HCT116 (cell line): ENCODE data around the gene MBOAT1. TPM values are rescaled to one million over a fixed set of nuclear protein-coding genes. Genes with fewer than 3 reads are reported as not detected.

Experiments
- ATAC-seq: fragments of 200-7000 bp; cut with Tn5 transposase; 2 replicates; pipeline ENCODE4 v1.9.1; 2020; ENCODE audit warnings: mild to moderate bottlenecking, moderate library complexity
- BruUV-seq: library from RNA; stranded (reverse); fragments of 400-500 nt; replicated peaks from 2 replicates; lab custom pipeline; 2021; lab: Mats Ljungman, UMichigan
- CTCF ChIA-PET: fragments of 300-600 bp; sonication (Branson Sonifier 250); formaldehyde crosslinking; loops from one replicate; lab custom pipeline; 2021; ENCODE audit warnings: antibody characterized with exemption; lab: Charles Lee
- POLR2A ChIA-PET: fragments of 300-600, 350-600 bp; sonication (Branson Sonifier 250); formaldehyde crosslinking; loops from one replicate; lab custom pipeline; 2021; ENCODE audit warnings: antibody characterized with exemption; lab: Charles Lee
- RAD21 ChIA-PET, 2 experiments: fragments of 300-600 bp; sonication (Branson Sonifier 250); formaldehyde crosslinking; loops; one replicate each; lab custom pipeline; 2023; ENCODE audit warnings: low total read pairs in 2 of 2; ENCODE audit not compliant: uncharacterized antibody in 2 of 2, unreplicated experiment in 2 of 2, low non-redundant PET in 1 of 2; lab: Charles Lee
- DNase-seq: peaks from one replicate; pipeline ENCODE4 v3.0.0-alpha.2; 2010; ENCODE audit warnings: low read depth, low spot score
- H2AFZ ChIP-seq: fragments of 200-600 bp; shearing (Covaris generic), sonication (generic); 2 replicates; pipeline ENCODE4 v1.6.1; 2017; ENCODE audit warnings: low read depth, mixed run types, mixed read lengths, antibody characterized with exemption, low read length; ENCODE audit not compliant: poor library complexity, severe bottlenecking
- H3K27ac ChIP-seq: 2 replicates; pipeline ENCODE4 v1.5.1; 2012; ENCODE audit warnings: low read depth, low read length
- H3K27me3 ChIP-seq: fragments of 200-600 bp; sonication (generic); 2 replicates; pipeline ENCODE4 v1.6.1; 2016; ENCODE audit warnings: mixed run types, low read length, mixed read lengths; ENCODE audit not compliant: insufficient read depth
- H3K36me3 ChIP-seq, 2 experiments: fragments of 200-500 bp in 1 of 2; fragments of 200-600 bp in 1 of 2; sonication (Bioruptor generic) in 1 of 2; sonication (generic) in 1 of 2; 2 replicates each; pipeline versions ENCODE4 v1.5.1 to v1.6.1; 2014 to 2016; ENCODE audit warnings: low read length in 2 of 2, inconsistent platforms in 1 of 2, mixed read lengths in 1 of 2, mixed run types in 1 of 2; ENCODE audit not compliant: insufficient read depth in 2 of 2, control insufficient read depth in 1 of 2
- H3K4me1 ChIP-seq, 2 experiments: fragments of 200-600 bp in 1 of 2; sonication (generic) in 1 of 2; 2 replicates each; pipeline versions ENCODE4 v1.5.1 to v1.6.1; 2012 to 2017; ENCODE audit warnings: low read length in 2 of 2, inconsistent platforms in 1 of 2, mild to moderate bottlenecking in 1 of 2, mixed read lengths in 1 of 2, mixed run types in 1 of 2, moderate library complexity in 1 of 2; ENCODE audit not compliant: insufficient read depth in 2 of 2, control insufficient read depth in 1 of 2
- H3K4me2 ChIP-seq: fragments of 200-600 bp; sonication (generic); 2 replicates; pipeline ENCODE4 v1.6.1; 2017; ENCODE audit warnings: mixed run types, low read length, mixed read lengths
- H3K4me3 ChIP-seq, 2 experiments: fragments of 200-600 bp in 1 of 2; sonication (generic) in 1 of 2; replicated peaks in 1 of 2; 2 replicates each; pipeline ENCODE4 v1.5.1; 2011 to 2016; ENCODE audit warnings: low read length in 2 of 2, control low read depth in 1 of 2, low read depth in 1 of 2, mild to moderate bottlenecking in 1 of 2, mixed read lengths in 1 of 2, mixed run types in 1 of 2
- H3K79me2 ChIP-seq: fragments of 200-600 bp; sonication (generic); 2 replicates; pipeline ENCODE4 v1.6.1; 2017; ENCODE audit warnings: mild to moderate bottlenecking, mixed run types, low read length, moderate library complexity, mixed read lengths; ENCODE audit not compliant: insufficient read depth
- H3K9ac ChIP-seq: fragments of 200-600 bp; sonication (generic); 2 replicates; pipeline ENCODE4 v1.6.1; 2016; ENCODE audit warnings: low read length, mixed read lengths
- H3K9me2 ChIP-seq: fragments of 200-600 bp; sonication (generic), shearing (Covaris generic); 2 replicates; pipeline ENCODE4 v1.6.1; 2017; ENCODE audit warnings: mixed run types, mild to moderate bottlenecking, moderate library complexity; ENCODE audit not compliant: insufficient read depth
- H3K9me3 ChIP-seq, 2 experiments: fragments of 200-500 bp in 1 of 2; fragments of 200-600 bp in 1 of 2; sonication (Bioruptor generic) in 1 of 2; sonication (generic) in 1 of 2; 2 replicates each; pipeline ENCODE4 v1.6.1; 2014 to 2017; ENCODE audit warnings: low read length in 2 of 2, mixed read lengths in 2 of 2, inconsistent platforms in 1 of 2, low read depth in 1 of 2, mild to moderate bottlenecking in 1 of 2, mixed run types in 1 of 2, moderate library complexity in 1 of 2; ENCODE audit not compliant: control insufficient read depth in 1 of 2, insufficient read depth in 1 of 2
- H4K20me1 ChIP-seq: fragments of 200-600 bp; sonication (generic), shearing (Covaris generic); 2 replicates; pipeline ENCODE4 v1.6.1; 2017; ENCODE audit warnings: mixed run types, mild to moderate bottlenecking, moderate library complexity; ENCODE audit not compliant: insufficient read depth
- EGR1 ChIP-seq: IDR thresholded peaks from 2 replicates; pipeline ENCODE4 v1.6.1; 2012; ENCODE audit warnings: low read depth
- ELF1 ChIP-seq: IDR thresholded peaks from 2 replicates; pipeline ENCODE4 v1.6.1; 2012; ENCODE audit warnings: low read depth, borderline replicate concordance
- EZH2 ChIP-seq: fragments of 200-600 bp; sonication (generic); IDR thresholded peaks from 2 replicates; pipeline ENCODE4 v1.6.1; 2017; ENCODE audit warnings: antibody characterized with exemption, mixed run types
- FOSL1 ChIP-seq: IDR thresholded peaks from 2 replicates; pipeline ENCODE4 v1.6.1; 2012; ENCODE audit warnings: low read depth
- JUND ChIP-seq: IDR thresholded peaks from 2 replicates; pipeline ENCODE4 v1.6.1; 2012
- POLR2A ChIP-seq: IDR thresholded peaks from 2 replicates; pipeline ENCODE4 v1.7.0; 2011; ENCODE audit warnings: borderline replicate concordance; ENCODE audit not compliant: insufficient read depth, insufficient read length; ENCODE audit errors: extremely low read depth
- POLR2AphosphoS5 ChIP-seq: IDR thresholded peaks from 2 replicates; pipeline ENCODE4 v1.6.1; 2011; ENCODE audit warnings: mild to moderate bottlenecking, low read depth, low read length, moderate library complexity
- SP1 ChIP-seq: IDR thresholded peaks from 2 replicates; pipeline ENCODE4 v1.6.1; 2012; ENCODE audit warnings: low read depth
- SRF ChIP-seq: IDR thresholded peaks from 2 replicates; pipeline ENCODE4 v1.6.1; 2012; ENCODE audit warnings: low read depth
- TCF7L2 ChIP-seq: IDR thresholded peaks from 2 replicates; pipeline ENCODE4 v1.7.0; 2011; ENCODE audit warnings: borderline replicate concordance, inconsistent platforms; ENCODE audit not compliant: insufficient read depth, insufficient read length; ENCODE audit errors: extremely low read depth
- ZFX ChIP-seq: fragments of 450-650 bp; IDR thresholded peaks from 2 replicates; pipeline ENCODE4 v1.6.1; 2017
- intact Hi-C: fragments of 100-400 bp; cut with micrococcal nuclease; formaldehyde crosslinking; loops from 2 replicates; pipeline ENCODE4 v1.10.0; 2022
- total RNA-seq: library from RNA; stranded (reverse); gene quantifications from one replicate; pipeline ENCODE4 v1.2.1, GENCODE V29; 2021; ENCODE audit not compliant: unreplicated experiment
- TF ChIP-seq, protein P1 (sequence below): IDR thresholded peaks from 2 replicates; pipeline ENCODE4 v1.6.1; 2012
- TF ChIP-seq, protein P2 (sequence below): IDR thresholded peaks from 2 replicates; pipeline ENCODE4 v1.6.1; 2011; ENCODE audit warnings: mild to moderate bottlenecking, low read length, moderate library complexity; ENCODE audit not compliant: insufficient replicate concordance; ENCODE audit errors: extremely low read depth
- TF ChIP-seq, protein P3 (sequence below): IDR thresholded peaks from 2 replicates; pipeline ENCODE4 v1.6.1; 2012; ENCODE audit warnings: low read depth
- TF ChIP-seq, protein P4 (sequence below): IDR thresholded peaks from 2 replicates; pipeline ENCODE4 v1.6.1; 2012
- TF ChIP-seq, protein P5 (sequence below), 3 experiments: fragments of 200-600 bp in 1 of 3; sonication (generic) in 1 of 3; IDR thresholded peaks in 2 of 3; conservative IDR thresholded peaks in 1 of 3; 2 replicates each; pipeline ENCODE4 v1.5.1; 2012 to 2017; ENCODE audit warnings: low read depth in 2 of 3, low read length in 2 of 3, antibody characterized with exemption in 1 of 3, borderline replicate concordance in 1 of 3, control low read depth in 1 of 3, mild to moderate bottlenecking in 1 of 3, mixed read lengths in 1 of 3, mixed run types in 1 of 3, moderate library complexity in 1 of 3; ENCODE audit not compliant: insufficient read depth in 1 of 3

Gene MBOAT1
- total RNA-seq, 1 experiment from 2014 or later: 11.7 TPM

DNA sequence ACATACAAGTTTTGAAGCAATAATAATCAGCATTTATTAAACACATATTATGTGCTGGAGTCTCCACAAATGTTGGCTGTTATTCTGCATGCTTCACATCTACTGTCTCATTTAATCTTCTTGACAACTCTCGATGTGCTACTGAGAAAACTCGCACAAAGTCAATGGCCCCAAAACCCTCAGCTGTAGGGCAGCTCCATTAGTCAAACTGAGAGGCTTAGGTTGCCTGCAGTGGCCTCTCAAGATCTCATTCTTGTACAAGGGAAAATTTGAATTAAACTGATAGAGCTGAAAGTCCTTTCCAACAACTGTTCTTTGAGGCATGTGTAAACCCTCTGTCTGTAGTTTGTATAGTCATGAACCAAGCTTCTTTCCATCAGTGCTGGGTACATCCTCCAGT, 49.8 kb downstream of the MBOAT1 start:
- RAD21 ChIA-PET: no interaction called here
- Histone ChIP-seq H3K4me3 (no peak overlapping the region), H3K9ac (no peak overlapping the region), H3K9me3 (no peaks in the 10 kb centered on the region), H3K36me3 (no peaks in the 10 kb centered on the region), H3K9me2 (no peaks in the 10 kb centered on the region), H3K79me2 (0 out of 2 replicates have a peak, but pooled peaks cover 4% of the 10 kb centered on the region), H3K4me2 (no peak overlapping the region), H3K27ac (no peak overlapping the region), H3K4me1 (peaks cover 0 to under 1% of the 10 kb centered on the region in 2 experiments; a peak in 1 of 4 replicates), H3K27me3 (no peaks in the 10 kb centered on the region), H2AFZ (no peak overlapping the region), H4K20me1 (no peaks in the 10 kb centered on the region)
- BruUV-seq: no TSS peak
- TF ChIP-seq JUND (no peak), FOSL1 (no peak), TCF7L2 (no peak), SRF (no peak), EGR1 (no peak), ELF1 (no peak), POLR2AphosphoS5 (no peak), ZFX (no peak), POLR2A (no peak), EZH2 (no peak), SP1 (no peak)
- TF ChIP-seq, protein P1, sequence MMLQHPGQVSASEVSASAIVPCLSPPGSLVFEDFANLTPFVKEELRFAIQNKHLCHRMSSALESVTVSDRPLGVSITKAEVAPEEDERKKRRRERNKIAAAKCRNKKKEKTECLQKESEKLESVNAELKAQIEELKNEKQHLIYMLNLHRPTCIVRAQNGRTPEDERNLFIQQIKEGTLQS: no peak
- TF ChIP-seq, protein P2, sequence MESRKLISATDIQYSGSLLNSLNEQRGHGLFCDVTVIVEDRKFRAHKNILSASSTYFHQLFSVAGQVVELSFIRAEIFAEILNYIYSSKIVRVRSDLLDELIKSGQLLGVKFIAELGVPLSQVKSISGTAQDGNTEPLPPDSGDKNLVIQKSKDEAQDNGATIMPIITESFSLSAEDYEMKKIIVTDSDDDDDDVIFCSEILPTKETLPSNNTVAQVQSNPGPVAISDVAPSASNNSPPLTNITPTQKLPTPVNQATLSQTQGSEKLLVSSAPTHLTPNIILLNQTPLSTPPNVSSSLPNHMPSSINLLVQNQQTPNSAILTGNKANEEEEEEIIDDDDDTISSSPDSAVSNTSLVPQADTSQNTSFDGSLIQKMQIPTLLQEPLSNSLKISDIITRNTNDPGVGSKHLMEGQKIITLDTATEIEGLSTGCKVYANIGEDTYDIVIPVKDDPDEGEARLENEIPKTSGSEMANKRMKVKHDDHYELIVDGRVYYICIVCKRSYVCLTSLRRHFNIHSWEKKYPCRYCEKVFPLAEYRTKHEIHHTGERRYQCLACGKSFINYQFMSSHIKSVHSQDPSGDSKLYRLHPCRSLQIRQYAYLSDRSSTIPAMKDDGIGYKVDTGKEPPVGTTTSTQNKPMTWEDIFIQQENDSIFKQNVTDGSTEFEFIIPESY: no peak
- TF ChIP-seq, protein P3, sequence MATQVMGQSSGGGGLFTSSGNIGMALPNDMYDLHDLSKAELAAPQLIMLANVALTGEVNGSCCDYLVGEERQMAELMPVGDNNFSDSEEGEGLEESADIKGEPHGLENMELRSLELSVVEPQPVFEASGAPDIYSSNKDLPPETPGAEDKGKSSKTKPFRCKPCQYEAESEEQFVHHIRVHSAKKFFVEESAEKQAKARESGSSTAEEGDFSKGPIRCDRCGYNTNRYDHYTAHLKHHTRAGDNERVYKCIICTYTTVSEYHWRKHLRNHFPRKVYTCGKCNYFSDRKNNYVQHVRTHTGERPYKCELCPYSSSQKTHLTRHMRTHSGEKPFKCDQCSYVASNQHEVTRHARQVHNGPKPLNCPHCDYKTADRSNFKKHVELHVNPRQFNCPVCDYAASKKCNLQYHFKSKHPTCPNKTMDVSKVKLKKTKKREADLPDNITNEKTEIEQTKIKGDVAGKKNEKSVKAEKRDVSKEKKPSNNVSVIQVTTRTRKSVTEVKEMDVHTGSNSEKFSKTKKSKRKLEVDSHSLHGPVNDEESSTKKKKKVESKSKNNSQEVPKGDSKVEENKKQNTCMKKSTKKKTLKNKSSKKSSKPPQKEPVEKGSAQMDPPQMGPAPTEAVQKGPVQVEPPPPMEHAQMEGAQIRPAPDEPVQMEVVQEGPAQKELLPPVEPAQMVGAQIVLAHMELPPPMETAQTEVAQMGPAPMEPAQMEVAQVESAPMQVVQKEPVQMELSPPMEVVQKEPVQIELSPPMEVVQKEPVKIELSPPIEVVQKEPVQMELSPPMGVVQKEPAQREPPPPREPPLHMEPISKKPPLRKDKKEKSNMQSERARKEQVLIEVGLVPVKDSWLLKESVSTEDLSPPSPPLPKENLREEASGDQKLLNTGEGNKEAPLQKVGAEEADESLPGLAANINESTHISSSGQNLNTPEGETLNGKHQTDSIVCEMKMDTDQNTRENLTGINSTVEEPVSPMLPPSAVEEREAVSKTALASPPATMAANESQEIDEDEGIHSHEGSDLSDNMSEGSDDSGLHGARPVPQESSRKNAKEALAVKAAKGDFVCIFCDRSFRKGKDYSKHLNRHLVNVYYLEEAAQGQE: no peak
- TF ChIP-seq, protein P4, sequence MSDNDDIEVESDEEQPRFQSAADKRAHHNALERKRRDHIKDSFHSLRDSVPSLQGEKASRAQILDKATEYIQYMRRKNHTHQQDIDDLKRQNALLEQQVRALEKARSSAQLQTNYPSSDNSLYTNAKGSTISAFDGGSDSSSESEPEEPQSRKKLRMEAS: no peak
- TF ChIP-seq, protein P5, sequence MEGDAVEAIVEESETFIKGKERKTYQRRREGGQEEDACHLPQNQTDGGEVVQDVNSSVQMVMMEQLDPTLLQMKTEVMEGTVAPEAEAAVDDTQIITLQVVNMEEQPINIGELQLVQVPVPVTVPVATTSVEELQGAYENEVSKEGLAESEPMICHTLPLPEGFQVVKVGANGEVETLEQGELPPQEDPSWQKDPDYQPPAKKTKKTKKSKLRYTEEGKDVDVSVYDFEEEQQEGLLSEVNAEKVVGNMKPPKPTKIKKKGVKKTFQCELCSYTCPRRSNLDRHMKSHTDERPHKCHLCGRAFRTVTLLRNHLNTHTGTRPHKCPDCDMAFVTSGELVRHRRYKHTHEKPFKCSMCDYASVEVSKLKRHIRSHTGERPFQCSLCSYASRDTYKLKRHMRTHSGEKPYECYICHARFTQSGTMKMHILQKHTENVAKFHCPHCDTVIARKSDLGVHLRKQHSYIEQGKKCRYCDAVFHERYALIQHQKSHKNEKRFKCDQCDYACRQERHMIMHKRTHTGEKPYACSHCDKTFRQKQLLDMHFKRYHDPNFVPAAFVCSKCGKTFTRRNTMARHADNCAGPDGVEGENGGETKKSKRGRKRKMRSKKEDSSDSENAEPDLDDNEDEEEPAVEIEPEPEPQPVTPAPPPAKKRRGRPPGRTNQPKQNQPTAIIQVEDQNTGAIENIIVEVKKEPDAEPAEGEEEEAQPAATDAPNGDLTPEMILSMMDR (IDR thresholded peaks at IDR 0.05 in 2 of 3, conservative IDR thresholded peaks at IDR 0.05 in 1 of 3; ENCODE audit: borderline replicate concordance in 1 of 3, insufficient read depth in 1 of 3, low read depth in 2 of 3, low read length in 2 of 3): no peak
- POLR2A ChIA-PET: no interaction called here
- intact Hi-C loops: no loop called here
- CTCF ChIA-PET: no interaction called here
- ATAC-seq: no peak
- DNase-seq: no peak
